ENCODE measurements around the gene FUOM. TPM values are rescaled to one million over a fixed set of nuclear protein-coding genes. Genes with fewer than 3 reads are reported as not detected.

FUOM gene
- total and polyA plus RNA-seq, 2 of the 8 experiments (the other 6 are each of a cell fraction or from before 2014, with no cell fraction given): 22.0 to 30.4 TPM

- FAIRE-seq (no peak), DNase-seq (ENCODE audit: low read depth in 1 of 2, low spot score in 2 of 2) (no peak)
- peaks cover 4% of the 10 kb centered on the region; the same call in 1 of the 2 replicates for H3K23me2 ChIP-seq (ENCODE audit: low read depth, low read length)
- CTCF ChIA-PET (ENCODE audit: partially characterized antibody): interaction anchor here (1.0 to 4.9 kb wide), 6 partner anchors 10 to 443 kb away, joined by 3 to 27 read pairs (median 5); partner anchors contain the start of gene CALY
- H2BK120ac ChIP-seq (replicated peaks; ENCODE audit: low read depth, low read length): no peak overlapping the region
- H3K56ac ChIP-seq (replicated peaks; ENCODE audit: insufficient read length, low read depth, low read length): no peak overlapping the region
- peaks cover 0 to 25% (median 2%) of the 10 kb centered on the region in 4 experiments; a peak in 4 of 7 replicates for H3K4me1 ChIP-seq (replicated peaks in 1 of 4; ENCODE audit: control insufficient read depth in 3 of 4, insufficient read depth in 4 of 4, low read length in 3 of 4)
- 86% methylated on average over 3 of the region's 11 CpGs; no CpG with 5 or more reads in 1 of the 2 experiments for WGBS, 2 experiments (ENCODE audit: extremely low coverage in 1 of 2, insufficient coverage in 1 of 2, insufficient read length in 1 of 2, insufficient replicate concordance in 2 of 2, low coverage in 1 of 2, low lambda C conversion rate in 2 of 2, missing lambda C conversion rate in 1 of 2)
- no peak overlapping the region for H3K9ac ChIP-seq (replicated peaks in 1 of 4; ENCODE audit: extremely low read depth in 1 of 4, low read depth in 3 of 4, low read length in 3 of 4)
- H3K4ac ChIP-seq (replicated peaks; ENCODE audit: insufficient read length, low read depth, low read length): no peak overlapping the region
- H3K14ac ChIP-seq (ENCODE audit: insufficient read length): no peak overlapping the region
- no peak overlapping the region for H2AK5ac ChIP-seq (ENCODE audit: low read depth, low read length)
- H3K36me3 ChIP-seq (ENCODE audit: control insufficient read depth in 2 of 4, insufficient read depth in 4 of 4, low read length in 3 of 4): no peaks in the 10 kb centered on the region
- no peaks in the 10 kb centered on the region for H3K9me3 ChIP-seq (ENCODE audit: insufficient read depth in 2 of 2, low read depth in 1 of 2, low read length in 1 of 2)
- H3K4me3 ChIP-seq (ENCODE audit: extremely low read depth in 1 of 4, insufficient read depth in 2 of 4, low read depth in 3 of 4, low read length in 4 of 4): no peak overlapping the region
- no peak for TF ChIP-seq KDM1A (IDR thresholded peaks at IDR 0.05; ENCODE audit: borderline replicate concordance, low read length)
- H4K20me1 ChIP-seq (replicated peaks in 1 of 2; ENCODE audit: control insufficient read depth in 1 of 2, insufficient read depth in 2 of 2, low read length in 2 of 2): peaks cover 4 to 10% of the 10 kb centered on the region in 2 experiments
- H4K8ac ChIP-seq (ENCODE audit: extremely low read depth, insufficient read depth, low read length): no peak overlapping the region
- H3K79me2 ChIP-seq (ENCODE audit: control insufficient read depth in 1 of 2, insufficient read depth in 2 of 2, low read length in 2 of 2): no peaks in the 10 kb centered on the region
- no peak overlapping the region; the same call in 1 of the 2 replicates for H3K18ac ChIP-seq (ENCODE audit: extremely low read depth, low read length)
- 0 out of 2 replicates have a peak overlapping the region, but pooled peaks have one; percentile 39 for H2BK12ac ChIP-seq (ENCODE audit: low read depth, low read length)
- no peak overlapping the region for H2BK5ac ChIP-seq (ENCODE audit: low read depth, low read length)
- no peak overlapping the region for H2BK20ac ChIP-seq (ENCODE audit: low read length)
- no peaks in the 10 kb centered on the region for H3K79me1 ChIP-seq (ENCODE audit: low read depth, low read length)
- POLR2A ChIA-PET (ENCODE audit: partially characterized antibody): interaction anchor here (0.6 to 4.8 kb wide), 10 partner anchors 10 to 492 kb away, joined by 3 to 38 read pairs (median 6); partner anchors contain the start of genes CALY, FUOM and PAOX
- no peak overlapping the region for H3K27ac ChIP-seq (ENCODE audit: low read depth, low read length)
- H2BK15ac ChIP-seq (ENCODE audit: low read length): no peak overlapping the region
- no peak overlapping the region for H2AFZ ChIP-seq (ENCODE audit: low read length)
- no peak overlapping the region for H4K5ac ChIP-seq (ENCODE audit: insufficient read length, low read depth, low read length)
- H3K4me2 ChIP-seq (ENCODE audit: insufficient read depth in 1 of 2, low read depth in 2 of 2, low read length in 2 of 2): no peak overlapping the region
- peaks cover 0 to 4% (median 1%) of the 10 kb centered on the region in 4 experiments; a peak in 3 of 7 replicates for H3K27me3 ChIP-seq (replicated peaks in 1 of 4; ENCODE audit: control insufficient read depth in 3 of 4, extremely low read depth in 1 of 4, insufficient read depth in 3 of 4, low read length in 3 of 4)
- no peak overlapping the region for H3K23ac ChIP-seq (ENCODE audit: insufficient read length)
- no peak overlapping the region for H4K91ac ChIP-seq (replicated peaks; ENCODE audit: insufficient read length, low read length)
These were observed 11.4 kb downstream of the FUOM start for GRCh38 chr10:133346413-133346812.
